HepG2 (cell line): ENCODE data around the gene MUC13. TPM values are rescaled to one million over a fixed set of nuclear protein-coding genes. Genes with fewer than 3 reads are reported as not detected.

Source experiments
- CCAR2 ChIP-seq: fragments of 200-400 bp; formaldehyde crosslinking; optimal IDR thresholded peaks from 2 replicates; pipeline ENCODE3; 2018; ENCODE audit warnings: low read depth, mild to moderate bottlenecking, low read length, moderate library complexity
- CREB1 ChIP-seq, 2 experiments: fragments of 450-650 bp in 1 of 2; IDR thresholded peaks; 2 replicates each; pipeline ENCODE4 v1.6.1; 2016 to 2017; ENCODE audit warnings: control low read depth in 1 of 2, mild to moderate bottlenecking in 1 of 2, missing compliant biosample characterization in 1 of 2, missing genetic modification characterization in 1 of 2
- DBP ChIP-seq: sonication (generic); formaldehyde crosslinking; IDR thresholded peaks from 2 replicates; pipeline ENCODE4 v1.4.0; 2020; ENCODE audit warnings: missing genetic modification reagents; ENCODE audit errors: not compliant biosample characterization
- HDAC6 ChIP-seq: fragments of 200-600 bp; sonication (generic); IDR thresholded peaks from 2 replicates; pipeline ENCODE4 v1.7.0; 2017; ENCODE audit warnings: mild to moderate bottlenecking, antibody characterized with exemption, low read length, low read depth
- HHEX ChIP-seq: IDR thresholded peaks from 2 replicates; pipeline ENCODE4 v1.6.1; 2016; ENCODE audit warnings: control low read depth
- HMG20B ChIP-seq: conservative IDR thresholded peaks from 2 replicates; pipeline ENCODE4 v1.6.1; 2016; ENCODE audit warnings: missing genetic modification reagents, missing compliant biosample characterization
- HNF1B ChIP-seq: sonication (generic); formaldehyde crosslinking; IDR thresholded peaks from 2 replicates; pipeline ENCODE4 v1.5.1; 2020; ENCODE audit warnings: mild to moderate bottlenecking, moderate library complexity, missing genetic modification reagents
- HNRNPLL ChIP-seq: fragments of 200-400 bp; formaldehyde crosslinking; IDR thresholded peaks from 2 replicates; pipeline ENCODE4 v1.6.1; 2017; ENCODE audit warnings: mild to moderate bottlenecking, low read depth, low read length; ENCODE audit not compliant: poor library complexity, severe bottlenecking
- NFE2 ChIP-seq: sonication (generic); formaldehyde crosslinking; IDR thresholded peaks from 2 replicates; pipeline ENCODE4 v1.4.0; 2020; ENCODE audit warnings: missing genetic modification reagents
- NFKBIZ ChIP-seq: IDR thresholded peaks from 2 replicates; pipeline ENCODE4 v1.6.1; 2018; ENCODE audit warnings: missing genetic modification reagents, missing compliant biosample characterization
- PRMT3 ChIP-seq: sonication (generic); formaldehyde crosslinking; IDR thresholded peaks from 2 replicates; pipeline ENCODE4 v1.8.1; 2022; ENCODE audit warnings: low read depth, mild to moderate bottlenecking, moderate library complexity, missing genetic modification reagents, borderline replicate concordance
- PTBP1 ChIP-seq: fragments of 200-400 bp; formaldehyde crosslinking; IDR thresholded peaks from 2 replicates; pipeline ENCODE4 v1.6.1; 2018; ENCODE audit warnings: low read length, low read depth; ENCODE audit not compliant: poor library complexity, severe bottlenecking
- RAD21 ChIP-seq: fragments of 450-650 bp; formaldehyde crosslinking; IDR thresholded peaks from 2 replicates; pipeline ENCODE4 v1.5.0; 2020; ENCODE audit warnings: mild to moderate bottlenecking
- SETDB1 ChIP-seq: sonication (generic); formaldehyde crosslinking; IDR thresholded peaks from 2 replicates; pipeline ENCODE4 v1.5.1; 2020; ENCODE audit warnings: missing genetic modification reagents, mild to moderate bottlenecking, borderline replicate concordance
- SMARCE1 ChIP-seq: fragments of 450-650 bp; IDR thresholded peaks from 2 replicates; pipeline ENCODE4 v1.6.1; 2017; ENCODE audit warnings: borderline replicate concordance
- SSRP1 ChIP-seq: IDR thresholded peaks from 2 replicates; pipeline ENCODE4 v1.6.1; 2016; ENCODE audit warnings: control low read depth
- TCF12 ChIP-seq, 2 experiments: fragments of 450-650 bp in 1 of 2; sonication (generic) in 1 of 2; formaldehyde crosslinking in 1 of 2; IDR thresholded peaks; 2 replicates each; pipeline versions ENCODE4 v1.6.1 to v1.8.0; 2017 to 2022; ENCODE audit warnings: antibody characterized with exemption in 1 of 2, mild to moderate bottlenecking in 1 of 2, missing genetic modification reagents in 1 of 2, moderate library complexity in 1 of 2
- ZFP36L1 ChIP-seq: sonication (generic); formaldehyde crosslinking; IDR thresholded peaks from 2 replicates; pipeline ENCODE4 v1.8.0; 2022; ENCODE audit warnings: mild to moderate bottlenecking, missing genetic modification reagents, moderate library complexity
- ZNF512B ChIP-seq: sonication (generic); formaldehyde crosslinking; IDR thresholded peaks from 2 replicates; pipeline ENCODE4 v1.5.1; 2020; ENCODE audit warnings: missing genetic modification reagents, mild to moderate bottlenecking, borderline replicate concordance
- ZNF597 ChIP-seq: sonication (generic); formaldehyde crosslinking; IDR thresholded peaks from 2 replicates; pipeline ENCODE4 v1.5.0; 2020; ENCODE audit warnings: missing genetic modification reagents
- ZNF619 ChIP-seq: sonication (generic); formaldehyde crosslinking; IDR thresholded peaks from 2 replicates; pipeline ENCODE4 v1.4.0; 2020; ENCODE audit warnings: mild to moderate bottlenecking, missing genetic modification reagents
- ZSCAN21 ChIP-seq: sonication (generic); formaldehyde crosslinking; IDR thresholded peaks from 2 replicates; pipeline ENCODE4 v1.8.0; 2022; ENCODE audit warnings: mild to moderate bottlenecking, missing genetic modification reagents, moderate library complexity, borderline replicate concordance
- ZSCAN30 ChIP-seq: sonication (generic); formaldehyde crosslinking; IDR thresholded peaks from 2 replicates; pipeline ENCODE4 v1.5.0; 2020; ENCODE audit warnings: mild to moderate bottlenecking, missing genetic modification reagents
- polyA plus RNA-seq, 8 experiments: library from polyadenylated mRNA; depleted of rRNA in 3 of 8; stranded (reverse) in 7 of 8; unstranded in 1 of 8; fragments of >200 nt; fragmentation: Illumina TruSeq in 4 of 8; extraction: Trizol in 4 of 8; gene quantifications; 2 replicates each; pipeline versions ENCODE4 v1.2.1 to v1.2.3, GENCODE V29; 2011 to 2016; ENCODE audit warnings: low read depth in 4 of 8, missing spikeins in 1 of 8, mixed read lengths in 1 of 8; ENCODE audit not compliant: insufficient read depth in 1 of 8
- total RNA-seq, 5 experiments: library from RNA; depleted of rRNA; stranded (reverse); fragments of >200 nt; fragmentation: Illumina TruSeq; extraction: Trizol; gene quantifications; 2 replicates each; pipeline ENCODE4 v1.2.3, GENCODE V29; 2016; ENCODE audit warnings: low read depth in 1 of 5

The MUC13 gene
- total and polyA plus RNA-seq, 2 of the 13 experiments (the other 11 are each of a cell fraction or from before 2014, with no cell fraction given), result 0.04 to 1.2 TPM

- TF ChIP-seq HNRNPLL (peak; percentile 44), PRMT3 (CRISPR knock-in tag) (0 out of 2 replicates have a peak, but pooled peaks have one; percentile 46), HMG20B (CRISPR knock-in tag) (0 out of 2 replicates have a peak, but pooled peaks have one; percentile 18), ZSCAN21 (no peak), SMARCE1 (no peak), DBP (no peak), ZNF597 (CRISPR knock-in tag) (no peak), NFE2 (CRISPR knock-in tag) (no peak), CCAR2 (no peak), SETDB1 (no peak), RAD21 (CRISPR knock-in tag) (no peak; the same call in none of the 2 replicates), HHEX (CRISPR knock-in tag) (no peak), TCF12 (IDR thresholded peaks at IDR 0.05) (no peak), TCF12 (CRISPR knock-in tag; IDR thresholded peaks at IDR 0.05) (no peak; the same call in 1 of the 2 replicates), CREB1 (IDR thresholded peaks at IDR 0.05) (no peak), CREB1 (CRISPR knock-in tag; IDR thresholded peaks at IDR 0.05) (no peak), HDAC6 (no peak), HNF1B (CRISPR knock-in tag) (no peak), SSRP1 (CRISPR knock-in tag) (no peak), ZNF512B (CRISPR knock-in tag) (no peak), NFKBIZ (no peak), ZFP36L1 (CRISPR knock-in tag) (no peak; the same call in 1 of the 2 replicates), ZSCAN30 (CRISPR knock-in tag) (no peak), PTBP1 (no peak), ZNF619 (CRISPR knock-in tag) (no peak)
Measured at GRCh38 chr3:124886168-124887056, 48.1 kb downstream of the MUC13 start (continued).
